Panc1 (cell line): ENCODE data around the gene LYZ. TPM values are rescaled to one million over a fixed set of nuclear protein-coding genes. Genes with fewer than 3 reads are reported as not detected.

Experiments
- ATAC-seq: fragments of 200-7000 bp; cut with Tn5 transposase; 2 replicates; pipeline ENCODE4 v1.9.1; 2020; ENCODE audit warnings: mild to moderate bottlenecking, moderate library complexity
- BruUV-seq: library from RNA; stranded (reverse); fragments of 400-500 nt; replicated peaks from 2 replicates; lab custom pipeline; 2021; lab: Mats Ljungman, UMichigan
- CTCF ChIA-PET: fragments of 300-600 bp; sonication (Branson Sonifier 250); formaldehyde crosslinking; loops from one replicate; lab custom pipeline; 2022; ENCODE audit warnings: antibody characterized with exemption; lab: Charles Lee
- POLR2A ChIA-PET: fragments of 300-600 bp; sonication (Branson Sonifier 250); formaldehyde crosslinking; loops from one replicate; lab custom pipeline; 2022; ENCODE audit warnings: antibody characterized with exemption; lab: Charles Lee
- DNase-seq: peaks from one replicate; pipeline ENCODE4 v3.0.0-alpha.2; 2010; ENCODE audit warnings: low read depth, low spot score
- H3K27ac ChIP-seq: 2 replicates; pipeline ENCODE4 v1.5.1; 2011; ENCODE audit warnings: mild to moderate bottlenecking, low read length, inconsistent platforms
- H3K27me3 ChIP-seq: fragments of 200-500 bp; sonication (Bioruptor generic); 2 replicates; pipeline ENCODE4 v1.6.0; 2014; ENCODE audit warnings: low read length, inconsistent platforms; ENCODE audit not compliant: control insufficient read depth, insufficient read depth
- H3K36me3 ChIP-seq: fragments of 200-500 bp; sonication (Bioruptor generic); 2 replicates; pipeline ENCODE4 v1.5.1; 2014; ENCODE audit warnings: inconsistent platforms, mild to moderate bottlenecking, low read length, moderate library complexity; ENCODE audit not compliant: control insufficient read depth, insufficient read depth
- H3K4me1 ChIP-seq: 2 replicates; pipeline ENCODE4 v1.5.1; 2011; ENCODE audit warnings: inconsistent platforms, mild to moderate bottlenecking, low read length, moderate library complexity; ENCODE audit not compliant: control insufficient read depth, insufficient read depth
- H3K4me3 ChIP-seq, 2 experiments: 2 replicates each; pipeline ENCODE4 v1.5.1; 2011 to 2012; ENCODE audit warnings: low read depth in 2 of 2, low read length in 2 of 2, mild to moderate bottlenecking in 2 of 2, inconsistent platforms in 1 of 2, moderate library complexity in 1 of 2
- H3K9me3 ChIP-seq: fragments of 200-500 bp; sonication (Bioruptor generic); 2 replicates; pipeline ENCODE4 v1.5.1; 2014; ENCODE audit warnings: low read depth, mild to moderate bottlenecking, inconsistent platforms, low read length, moderate library complexity; ENCODE audit not compliant: control insufficient read depth, insufficient read depth
- POLR2AphosphoS5 ChIP-seq: IDR thresholded peaks from 2 replicates; pipeline ENCODE4 v1.6.1; 2012; ENCODE audit warnings: mild to moderate bottlenecking, low read depth, low read length, moderate library complexity
- SIN3A ChIP-seq: IDR thresholded peaks from 2 replicates; pipeline ENCODE4 v1.6.1; 2012; ENCODE audit warnings: low read depth, mild to moderate bottlenecking, low read length, moderate library complexity, borderline replicate concordance; ENCODE audit not compliant: insufficient read depth
- TCF7L2 ChIP-seq: IDR thresholded peaks from 2 replicates; pipeline ENCODE4 v1.6.1; 2011; ENCODE audit warnings: mild to moderate bottlenecking, low read depth, low read length, inconsistent platforms
- in situ Hi-C: cut with HindIII; loops from 2 replicates; pipeline ENCODE4 v1.10.0; 2016; ENCODE audit warnings: low sequenced_read_pairs, low pct_unique_long_range_greater_than_20kb
- intact Hi-C: fragments of 100-400 bp; cut with micrococcal nuclease; formaldehyde crosslinking; loops from one replicate; pipeline ENCODE4 v1.10.0; 2022; ENCODE audit not compliant: unreplicated experiment
- total RNA-seq: library from RNA; stranded (reverse); gene quantifications from one replicate; pipeline ENCODE4 v1.2.1, GENCODE V29; 2021; ENCODE audit not compliant: unreplicated experiment
- TF ChIP-seq, protein P1 (sequence below): fragments of 450-650 bp; IDR thresholded peaks from 2 replicates; pipeline ENCODE4 v1.5.1; 2017; ENCODE audit warnings: mild to moderate bottlenecking
- TF ChIP-seq, protein P2 (sequence below), 2 experiments: IDR thresholded peaks; 2 replicates each; pipeline ENCODE4 v1.6.1; 2011 to 2012; ENCODE audit warnings: low read depth in 2 of 2, control low read depth in 1 of 2, low read length in 1 of 2, mild to moderate bottlenecking in 1 of 2, moderate library complexity in 1 of 2; ENCODE audit not compliant: insufficient read depth in 1 of 2

LYZ gene
- total RNA-seq, 1 experiment from 2014 or later: 1.1 TPM

GRCh38 chr12:69331909-69332684 is 16.1 kb upstream of the LYZ start:
- no peak overlapping the region for H3K4me3 ChIP-seq
- DNase-seq: no peak
- H3K36me3 ChIP-seq: no peaks in the 10 kb centered on the region; the same call in 1 of the 2 replicates
- TF ChIP-seq, protein P1, sequence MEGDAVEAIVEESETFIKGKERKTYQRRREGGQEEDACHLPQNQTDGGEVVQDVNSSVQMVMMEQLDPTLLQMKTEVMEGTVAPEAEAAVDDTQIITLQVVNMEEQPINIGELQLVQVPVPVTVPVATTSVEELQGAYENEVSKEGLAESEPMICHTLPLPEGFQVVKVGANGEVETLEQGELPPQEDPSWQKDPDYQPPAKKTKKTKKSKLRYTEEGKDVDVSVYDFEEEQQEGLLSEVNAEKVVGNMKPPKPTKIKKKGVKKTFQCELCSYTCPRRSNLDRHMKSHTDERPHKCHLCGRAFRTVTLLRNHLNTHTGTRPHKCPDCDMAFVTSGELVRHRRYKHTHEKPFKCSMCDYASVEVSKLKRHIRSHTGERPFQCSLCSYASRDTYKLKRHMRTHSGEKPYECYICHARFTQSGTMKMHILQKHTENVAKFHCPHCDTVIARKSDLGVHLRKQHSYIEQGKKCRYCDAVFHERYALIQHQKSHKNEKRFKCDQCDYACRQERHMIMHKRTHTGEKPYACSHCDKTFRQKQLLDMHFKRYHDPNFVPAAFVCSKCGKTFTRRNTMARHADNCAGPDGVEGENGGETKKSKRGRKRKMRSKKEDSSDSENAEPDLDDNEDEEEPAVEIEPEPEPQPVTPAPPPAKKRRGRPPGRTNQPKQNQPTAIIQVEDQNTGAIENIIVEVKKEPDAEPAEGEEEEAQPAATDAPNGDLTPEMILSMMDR: no peak
- TF ChIP-seq, protein P2, sequence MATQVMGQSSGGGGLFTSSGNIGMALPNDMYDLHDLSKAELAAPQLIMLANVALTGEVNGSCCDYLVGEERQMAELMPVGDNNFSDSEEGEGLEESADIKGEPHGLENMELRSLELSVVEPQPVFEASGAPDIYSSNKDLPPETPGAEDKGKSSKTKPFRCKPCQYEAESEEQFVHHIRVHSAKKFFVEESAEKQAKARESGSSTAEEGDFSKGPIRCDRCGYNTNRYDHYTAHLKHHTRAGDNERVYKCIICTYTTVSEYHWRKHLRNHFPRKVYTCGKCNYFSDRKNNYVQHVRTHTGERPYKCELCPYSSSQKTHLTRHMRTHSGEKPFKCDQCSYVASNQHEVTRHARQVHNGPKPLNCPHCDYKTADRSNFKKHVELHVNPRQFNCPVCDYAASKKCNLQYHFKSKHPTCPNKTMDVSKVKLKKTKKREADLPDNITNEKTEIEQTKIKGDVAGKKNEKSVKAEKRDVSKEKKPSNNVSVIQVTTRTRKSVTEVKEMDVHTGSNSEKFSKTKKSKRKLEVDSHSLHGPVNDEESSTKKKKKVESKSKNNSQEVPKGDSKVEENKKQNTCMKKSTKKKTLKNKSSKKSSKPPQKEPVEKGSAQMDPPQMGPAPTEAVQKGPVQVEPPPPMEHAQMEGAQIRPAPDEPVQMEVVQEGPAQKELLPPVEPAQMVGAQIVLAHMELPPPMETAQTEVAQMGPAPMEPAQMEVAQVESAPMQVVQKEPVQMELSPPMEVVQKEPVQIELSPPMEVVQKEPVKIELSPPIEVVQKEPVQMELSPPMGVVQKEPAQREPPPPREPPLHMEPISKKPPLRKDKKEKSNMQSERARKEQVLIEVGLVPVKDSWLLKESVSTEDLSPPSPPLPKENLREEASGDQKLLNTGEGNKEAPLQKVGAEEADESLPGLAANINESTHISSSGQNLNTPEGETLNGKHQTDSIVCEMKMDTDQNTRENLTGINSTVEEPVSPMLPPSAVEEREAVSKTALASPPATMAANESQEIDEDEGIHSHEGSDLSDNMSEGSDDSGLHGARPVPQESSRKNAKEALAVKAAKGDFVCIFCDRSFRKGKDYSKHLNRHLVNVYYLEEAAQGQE (IDR thresholded peaks at IDR 0.05; ENCODE audit: insufficient read depth in 1 of 2, low read depth in 2 of 2, low read length in 1 of 2): no peak
- TF ChIP-seq TCF7L2: no peak
- no peak for TF ChIP-seq POLR2AphosphoS5
- TF ChIP-seq SIN3A: no peak
- peaks cover 15% of the 10 kb centered on the region for H3K27me3 ChIP-seq
- in situ Hi-C loops (no loop called here), intact Hi-C loops (no loop called here)
- POLR2A ChIA-PET: no interaction called here
- peaks cover 6% of the 10 kb centered on the region; the same call in 1 of the 2 replicates for H3K4me1 ChIP-seq
- BruUV-seq: no TSS peak
- CTCF ChIA-PET: no interaction called here
- no peaks in the 10 kb centered on the region for H3K9me3 ChIP-seq
- H3K27ac ChIP-seq: no peak overlapping the region
- no peak for ATAC-seq

GRCh38 chr12:69332815-69333358 is 15.3 kb upstream of the LYZ start:
- intact Hi-C loops (no loop called here), in situ Hi-C loops (no loop called here)

More at GRCh38 chr12:69332815-69333358, 15.3 kb upstream of the LYZ start:
- BruUV-seq: no TSS peak
- H3K4me1 ChIP-seq: peaks cover 6% of the 10 kb centered on the region; the same call in 1 of the 2 replicates
- H3K27me3 ChIP-seq: peaks cover 15% of the 10 kb centered on the region
- H3K4me3 ChIP-seq: no peak overlapping the region
- no peaks in the 10 kb centered on the region; the same call in 1 of the 2 replicates for H3K36me3 ChIP-seq
- CTCF ChIA-PET: interaction anchor here (0.6 kb wide), 1 partner anchor 24 kb away, joined by 3 read pairs; no protein-coding TSS in a partner anchor
- POLR2A ChIA-PET: no interaction called here
- no peaks in the 10 kb centered on the region for H3K9me3 ChIP-seq
- no peak for TF ChIP-seq SIN3A
- TF ChIP-seq, protein P2 (IDR thresholded peaks at IDR 0.05; ENCODE audit: insufficient read depth in 1 of 2, low read depth in 2 of 2, low read length in 1 of 2): no peak
- TF ChIP-seq TCF7L2: no peak
- no peak for TF ChIP-seq POLR2AphosphoS5
- TF ChIP-seq, protein P1: no peak
- ATAC-seq (no peak), DNase-seq (no peak)
- no peak overlapping the region for H3K27ac ChIP-seq
